ENCODE data around the gene APEH.
"Not testable (repeated sequence)": the region's sequence is repeated elsewhere in the genome, so short reads cannot be mapped to it uniquely, and the experiment has no call there.

APEH gene

DNA sequence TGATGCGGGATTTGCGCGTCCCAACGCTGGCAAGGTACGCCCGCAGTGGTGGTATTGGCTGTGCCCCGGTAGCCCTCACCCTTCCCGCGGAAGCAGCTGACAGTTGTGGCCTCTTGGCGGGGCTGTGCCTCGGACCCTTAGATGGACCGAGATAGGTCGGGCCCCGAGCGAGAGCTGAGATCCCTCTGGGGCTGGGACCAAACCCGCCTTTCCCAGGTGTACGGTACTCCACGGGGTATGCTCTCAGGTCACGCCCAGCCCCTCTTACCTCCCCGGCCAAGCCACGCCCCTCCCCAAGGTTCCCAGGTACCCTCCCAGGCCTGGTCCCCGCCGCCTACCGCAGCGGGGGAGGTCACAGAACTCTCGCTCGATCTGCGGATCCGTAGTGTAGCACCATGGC, 12.2 kb downstream of the APEH start:
- not testable (repeated sequence) for H3K27ac ChIP-seq; H3K79me2 ChIP-seq (ENCODE audit: insufficient read depth, low read depth); H3K36me3 ChIP-seq (ENCODE audit: insufficient read depth); H3K27me3 ChIP-seq (ENCODE audit: insufficient read depth, low read depth); H3K4me2 ChIP-seq; H3K9ac ChIP-seq; H4K20me1 ChIP-seq (ENCODE audit: insufficient read depth); H3K4me3 ChIP-seq (IDR thresholded peaks at IDR 0.05; ENCODE audit: insufficient read depth, low read depth, low read length); H2AFZ ChIP-seq (ENCODE audit: low read depth); H3K4me1 ChIP-seq (ENCODE audit: low read depth, poor library complexity, severe bottlenecking)

DNA sequence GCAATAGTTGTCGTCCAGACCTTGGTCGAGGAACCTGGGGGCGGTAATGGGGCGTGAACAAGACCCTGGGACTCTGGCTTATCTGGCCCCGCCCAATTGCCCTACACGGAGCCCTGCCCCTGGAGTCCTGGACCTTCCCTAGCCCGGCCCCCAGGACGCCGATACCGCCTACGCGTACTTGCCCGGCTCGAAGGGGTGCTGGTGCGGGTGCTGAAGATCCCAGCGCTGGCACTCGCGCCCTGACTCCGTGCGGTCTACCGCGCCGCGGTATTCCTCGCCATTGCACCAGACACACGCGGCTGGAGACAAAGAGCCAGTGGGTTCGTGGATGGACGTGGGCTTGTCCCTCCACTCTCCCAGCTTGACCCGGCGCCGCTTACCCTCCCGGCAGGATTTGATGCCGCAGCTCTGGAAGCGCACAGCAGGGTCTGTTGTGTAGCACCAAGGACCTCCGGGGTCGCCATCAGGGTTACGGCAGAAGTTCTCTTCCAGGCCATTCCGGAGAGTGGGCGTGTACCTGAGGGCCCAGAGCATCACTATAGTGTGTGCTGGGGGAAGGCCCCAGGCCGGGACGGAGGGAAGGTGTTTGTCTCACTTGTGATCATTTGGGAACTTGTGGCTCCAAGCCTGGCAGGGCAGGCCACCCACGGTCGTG, 12.7 kb downstream of the APEH start:
- H3K4me2 ChIP-seq; H3K36me3 ChIP-seq (ENCODE audit: insufficient read depth); H2AFZ ChIP-seq (ENCODE audit: low read depth); H4K20me1 ChIP-seq (ENCODE audit: insufficient read depth); H3K27ac ChIP-seq; H3K4me1 ChIP-seq (ENCODE audit: low read depth, poor library complexity, severe bottlenecking); H3K9ac ChIP-seq; H3K27me3 ChIP-seq (ENCODE audit: insufficient read depth, low read depth); H3K79me2 ChIP-seq (ENCODE audit: insufficient read depth, low read depth); H3K4me3 ChIP-seq (IDR thresholded peaks at IDR 0.05; ENCODE audit: insufficient read depth, low read depth, low read length): not testable (repeated sequence)

DNA sequence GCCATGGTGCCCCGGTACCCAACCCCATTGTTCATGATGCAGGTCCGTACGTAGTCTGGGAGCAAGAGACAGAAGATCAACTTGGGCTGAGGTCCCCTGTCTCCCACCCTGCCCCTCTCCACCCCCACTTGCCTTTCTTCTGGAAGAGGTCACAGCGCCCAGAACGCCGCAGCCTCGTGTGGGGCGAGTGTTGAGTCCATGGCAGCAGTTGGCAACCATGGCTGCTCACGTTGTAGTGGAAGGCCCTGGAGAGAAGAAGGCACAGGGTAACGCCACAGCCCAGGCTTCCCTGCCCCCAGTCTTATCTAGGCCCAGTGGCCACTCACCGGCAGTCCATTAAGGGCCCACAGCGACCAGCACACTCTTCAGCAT, 13.3 kb downstream of the APEH start:
- H3K4me1 ChIP-seq (ENCODE audit: low read depth, poor library complexity, severe bottlenecking); H2AFZ ChIP-seq (ENCODE audit: low read depth); H4K20me1 ChIP-seq (ENCODE audit: insufficient read depth); H3K36me3 ChIP-seq (ENCODE audit: insufficient read depth); H3K4me3 ChIP-seq (IDR thresholded peaks at IDR 0.05; ENCODE audit: insufficient read depth, low read depth, low read length); H3K27ac ChIP-seq; H3K27me3 ChIP-seq (ENCODE audit: insufficient read depth, low read depth); H3K79me2 ChIP-seq (ENCODE audit: insufficient read depth, low read depth); H3K4me2 ChIP-seq; H3K9ac ChIP-seq: not testable (repeated sequence)

DNA sequence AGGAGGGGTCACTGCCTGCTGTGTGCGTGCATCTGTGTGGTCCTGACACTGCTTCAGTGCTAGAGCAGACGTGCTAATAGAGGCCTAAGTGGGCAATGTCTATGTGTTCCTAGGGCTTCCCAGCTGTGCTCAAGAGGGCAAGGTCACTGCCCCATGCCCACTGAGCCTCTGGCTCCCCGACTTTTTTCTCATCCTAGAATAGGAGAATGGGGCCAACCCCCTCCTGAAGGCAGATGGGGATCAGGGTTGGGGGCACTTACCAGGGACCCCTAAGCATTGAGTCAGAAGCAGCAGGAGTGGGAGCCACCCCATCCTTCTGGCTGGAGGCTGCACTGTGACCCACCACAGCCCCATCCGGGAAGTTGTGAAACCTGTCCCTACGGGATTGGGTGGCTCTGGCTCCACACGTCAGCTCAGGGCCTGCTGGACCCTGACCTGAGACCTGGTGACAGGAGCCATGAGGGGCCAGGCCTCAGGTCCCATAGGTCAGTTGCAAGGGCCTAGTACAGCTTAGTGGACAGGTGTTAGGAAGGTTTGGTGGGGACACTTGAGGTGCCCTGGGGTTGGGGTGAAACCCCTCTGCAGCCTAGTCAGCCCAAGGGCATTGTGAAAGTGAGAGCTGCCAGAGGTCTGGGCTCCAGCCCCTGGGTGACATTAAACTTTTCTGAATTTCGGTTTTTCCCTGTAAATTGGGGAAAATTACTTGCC, 14.3 kb downstream of the APEH start:
- peak overlapping the region; percentile 49; the same call in 1 of the 2 replicates for H3K27ac ChIP-seq
- H3K4me3 ChIP-seq (IDR thresholded peaks at IDR 0.05; ENCODE audit: insufficient read depth, low read depth, low read length); H3K36me3 ChIP-seq (ENCODE audit: insufficient read depth); H3K4me1 ChIP-seq (ENCODE audit: low read depth, poor library complexity, severe bottlenecking); H4K20me1 ChIP-seq (ENCODE audit: insufficient read depth); H3K27me3 ChIP-seq (ENCODE audit: insufficient read depth, low read depth); H3K79me2 ChIP-seq (ENCODE audit: insufficient read depth, low read depth): not testable (repeated sequence)
- H3K4me2 ChIP-seq, result peak overlapping the region; percentile 52; the same call in 1 of the 2 replicates
- H3K9ac ChIP-seq, result peak overlapping the region; percentile 53; the same call in 1 of the 2 replicates
- H2AFZ ChIP-seq (ENCODE audit: low read depth), result peak overlapping the region; percentile 95

DNA sequence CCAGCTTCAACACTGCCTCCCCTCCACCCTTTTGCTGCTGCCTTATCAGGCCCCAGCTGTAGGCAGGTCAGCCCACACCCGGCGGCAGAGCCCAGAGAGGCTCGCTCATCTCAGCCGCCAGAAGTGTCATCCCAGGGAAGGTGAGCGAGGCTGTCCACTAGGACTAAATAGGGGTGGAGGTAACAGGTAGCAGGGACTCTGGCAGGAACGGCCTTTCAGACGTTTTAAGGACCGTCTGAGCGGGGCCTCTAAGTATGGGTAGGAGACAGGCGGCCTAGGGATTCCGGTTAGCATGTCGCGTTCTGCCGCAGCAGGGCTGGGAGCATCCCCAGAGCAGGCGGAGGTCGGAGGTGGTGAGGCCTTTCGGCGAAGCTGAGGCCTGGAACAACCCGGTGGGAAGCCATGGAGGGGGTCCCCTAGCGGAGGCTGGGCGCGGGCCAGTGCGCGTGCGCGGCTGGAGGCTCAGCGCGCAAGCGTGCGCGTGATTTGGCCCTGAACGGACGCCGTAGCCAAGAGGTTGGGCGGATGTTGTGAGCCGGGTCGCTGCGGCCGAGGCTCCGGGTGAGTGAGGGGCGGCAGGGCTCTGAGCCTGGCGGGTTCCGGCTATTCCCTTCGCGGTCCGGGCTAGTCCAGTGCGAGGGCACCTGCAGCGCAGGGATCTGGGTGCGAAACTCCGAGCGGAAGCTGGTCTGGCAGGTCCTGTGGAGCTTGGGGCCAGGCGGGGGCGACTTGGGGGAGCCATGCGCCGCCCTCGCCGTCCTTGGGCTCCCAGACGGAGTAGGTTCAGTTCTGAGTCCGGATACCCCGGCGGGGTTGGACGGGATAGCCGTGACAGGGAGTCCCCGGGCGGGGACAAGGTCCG, 15.1 kb downstream of the APEH start, which contains the start of the genes MST1 and RNF123:
Gene MST1 (minus strand): TSS at position 429 of the 862 bp plus-strand sequence. CDS start 783 bp downstream, outside the sequence.
Gene RNF123 (plus strand): TSS at position 512 of the 862 bp plus-strand sequence. CDS start 1,609 bp downstream, outside the sequence.
- peak within 1 kb of the TSS; percentile 52 for H3K4me2 ChIP-seq
- H3K4me3 ChIP-seq (IDR thresholded peaks at IDR 0.05; ENCODE audit: insufficient read depth, low read depth, low read length), result no peak within 1 kb of the TSS
- peak within 1 kb of the TSS; percentile 53; the same call in 1 of the 2 replicates for H3K9ac ChIP-seq
- no peaks in the 10 kb centered on the region for H3K36me3 ChIP-seq (ENCODE audit: insufficient read depth)
- H4K20me1 ChIP-seq (ENCODE audit: insufficient read depth), result no peaks in the 10 kb centered on the region
- H3K4me1 ChIP-seq (ENCODE audit: low read depth, poor library complexity, severe bottlenecking), result no peaks in the 10 kb centered on the region
- peak within 1 kb of the TSS; percentile 49; the same call in 1 of the 2 replicates for H3K27ac ChIP-seq
- peak within 1 kb of the TSS; percentile 95 for H2AFZ ChIP-seq (ENCODE audit: low read depth)
- TF ChIP-seq, protein P1, sequence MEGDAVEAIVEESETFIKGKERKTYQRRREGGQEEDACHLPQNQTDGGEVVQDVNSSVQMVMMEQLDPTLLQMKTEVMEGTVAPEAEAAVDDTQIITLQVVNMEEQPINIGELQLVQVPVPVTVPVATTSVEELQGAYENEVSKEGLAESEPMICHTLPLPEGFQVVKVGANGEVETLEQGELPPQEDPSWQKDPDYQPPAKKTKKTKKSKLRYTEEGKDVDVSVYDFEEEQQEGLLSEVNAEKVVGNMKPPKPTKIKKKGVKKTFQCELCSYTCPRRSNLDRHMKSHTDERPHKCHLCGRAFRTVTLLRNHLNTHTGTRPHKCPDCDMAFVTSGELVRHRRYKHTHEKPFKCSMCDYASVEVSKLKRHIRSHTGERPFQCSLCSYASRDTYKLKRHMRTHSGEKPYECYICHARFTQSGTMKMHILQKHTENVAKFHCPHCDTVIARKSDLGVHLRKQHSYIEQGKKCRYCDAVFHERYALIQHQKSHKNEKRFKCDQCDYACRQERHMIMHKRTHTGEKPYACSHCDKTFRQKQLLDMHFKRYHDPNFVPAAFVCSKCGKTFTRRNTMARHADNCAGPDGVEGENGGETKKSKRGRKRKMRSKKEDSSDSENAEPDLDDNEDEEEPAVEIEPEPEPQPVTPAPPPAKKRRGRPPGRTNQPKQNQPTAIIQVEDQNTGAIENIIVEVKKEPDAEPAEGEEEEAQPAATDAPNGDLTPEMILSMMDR (conservative IDR thresholded peaks at IDR 0.05; ENCODE audit: low read depth, low read length), result no peak
- H3K79me2 ChIP-seq (ENCODE audit: insufficient read depth, low read depth), result no peaks in the 10 kb centered on the region; the same call in 1 of the 2 replicates
- H3K27me3 ChIP-seq (ENCODE audit: insufficient read depth, low read depth), result no peaks in the 10 kb centered on the region

DNA sequence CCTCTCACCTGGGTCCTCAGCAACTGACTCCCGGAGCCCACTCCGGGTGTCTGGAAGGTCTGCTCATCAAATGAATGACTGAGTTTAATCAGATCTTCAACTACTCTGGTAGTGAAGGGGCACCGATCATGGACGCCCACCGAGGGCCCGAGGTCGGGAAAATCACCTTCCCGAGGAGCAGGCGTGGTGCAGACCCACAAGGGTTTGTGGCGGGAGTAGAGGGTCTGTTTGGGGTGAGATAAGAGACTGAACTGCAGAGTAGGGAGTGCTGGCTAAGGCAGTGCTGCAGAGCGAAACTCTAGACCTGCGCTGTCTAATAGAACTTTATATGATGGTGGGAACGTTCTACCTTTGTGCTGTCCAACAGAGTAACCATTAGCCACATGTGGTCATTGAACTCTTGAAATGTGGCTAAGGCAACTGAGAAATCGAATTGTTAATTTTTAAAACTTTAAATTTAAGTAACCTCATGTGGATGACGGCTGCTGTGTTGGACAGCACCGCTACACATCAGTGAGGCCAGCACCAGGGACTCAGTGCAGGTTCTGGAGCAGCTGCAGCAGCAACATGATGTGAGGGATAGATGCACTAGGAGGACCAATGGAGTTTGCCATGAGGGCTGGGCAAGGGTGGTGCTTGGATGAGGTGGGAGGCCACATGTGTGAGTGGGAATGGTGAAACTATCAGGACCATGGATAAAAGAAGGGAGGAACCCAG, 15.9 kb downstream of the APEH start:
- not testable (repeated sequence) for H3K36me3 ChIP-seq (ENCODE audit: insufficient read depth); H3K4me1 ChIP-seq (ENCODE audit: low read depth, poor library complexity, severe bottlenecking); H3K27me3 ChIP-seq (ENCODE audit: insufficient read depth, low read depth); H4K20me1 ChIP-seq (ENCODE audit: insufficient read depth); H3K4me3 ChIP-seq (IDR thresholded peaks at IDR 0.05; ENCODE audit: insufficient read depth, low read depth, low read length); H3K27ac ChIP-seq; H3K79me2 ChIP-seq (ENCODE audit: insufficient read depth, low read depth)
- peak overlapping the region; percentile 42 for H3K4me2 ChIP-seq
- H3K9ac ChIP-seq, result peak overlapping the region; percentile 53; the same call in 1 of the 2 replicates
- peak overlapping the region; percentile 38; the same call in 1 of the 2 replicates for H2AFZ ChIP-seq (ENCODE audit: low read depth)

DNA sequence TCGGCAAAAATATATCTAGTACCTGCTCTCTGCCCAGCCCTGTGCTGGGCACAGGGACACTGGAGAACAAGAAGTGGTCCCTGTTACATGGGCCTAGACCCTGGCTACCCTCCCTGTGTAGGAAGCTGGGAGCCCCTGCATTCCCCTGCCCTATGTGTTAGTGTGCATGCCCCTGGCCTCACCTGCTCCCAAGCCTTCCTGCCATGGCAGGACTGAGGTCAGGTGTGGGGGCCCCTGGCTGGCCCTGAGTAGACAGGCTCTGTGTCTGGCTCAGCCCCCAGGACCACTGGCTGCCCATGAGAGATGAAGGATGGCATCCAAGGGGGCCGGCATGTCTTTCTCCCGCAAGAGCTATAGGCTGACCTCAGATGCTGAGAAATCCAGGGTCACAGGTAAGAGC, 16.7 kb downstream of the APEH start:
- not testable (repeated sequence) for H4K20me1 ChIP-seq (ENCODE audit: insufficient read depth); H3K36me3 ChIP-seq (ENCODE audit: insufficient read depth); H3K4me2 ChIP-seq; H3K9ac ChIP-seq; H3K4me1 ChIP-seq (ENCODE audit: low read depth, poor library complexity, severe bottlenecking); H3K79me2 ChIP-seq (ENCODE audit: insufficient read depth, low read depth); H3K27ac ChIP-seq; H3K4me3 ChIP-seq (IDR thresholded peaks at IDR 0.05; ENCODE audit: insufficient read depth, low read depth, low read length); H3K27me3 ChIP-seq (ENCODE audit: insufficient read depth, low read depth); H2AFZ ChIP-seq (ENCODE audit: low read depth)

DNA sequence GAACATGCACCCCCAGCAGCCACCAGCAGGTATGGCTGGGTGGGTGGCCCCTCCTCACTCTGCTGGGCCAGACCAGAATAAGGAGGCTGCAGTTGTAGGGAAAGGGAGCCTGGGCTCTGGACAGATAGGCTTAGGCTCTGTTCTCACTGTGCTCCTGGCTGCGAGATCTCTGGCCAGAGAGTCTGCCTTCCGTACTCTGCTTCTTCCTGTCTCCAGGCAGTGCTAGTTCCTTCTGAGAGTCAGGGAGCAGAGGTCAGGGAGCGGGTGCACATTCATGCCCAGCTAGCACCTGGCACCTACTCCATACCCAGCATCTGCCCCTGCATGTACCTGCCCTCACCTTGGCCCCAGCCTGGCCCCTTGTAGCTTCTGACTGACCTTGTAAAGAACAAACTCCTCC, 17.3 kb downstream of the APEH start:
- not testable (repeated sequence) for H3K4me2 ChIP-seq; H3K4me3 ChIP-seq (IDR thresholded peaks at IDR 0.05; ENCODE audit: insufficient read depth, low read depth, low read length); H3K36me3 ChIP-seq (ENCODE audit: insufficient read depth); H4K20me1 ChIP-seq (ENCODE audit: insufficient read depth); H3K9ac ChIP-seq; H3K79me2 ChIP-seq (ENCODE audit: insufficient read depth, low read depth); H2AFZ ChIP-seq (ENCODE audit: low read depth); H3K27me3 ChIP-seq (ENCODE audit: insufficient read depth, low read depth); H3K27ac ChIP-seq; H3K4me1 ChIP-seq (ENCODE audit: low read depth, poor library complexity, severe bottlenecking)

All from KMS-11 (cell line).